Right renal pelvis (tissue), 4 donors: Measurements from ENCODE around the gene ANKRD45. TPM values are rescaled to one million over a fixed set of nuclear protein-coding genes. Genes with fewer than 3 reads are reported as not detected.
"Not testable (repeated sequence)": the region's sequence is repeated elsewhere in the genome, so short reads cannot be mapped to it uniquely, and the experiment has no call there.

Source experiments
- DNase-seq, 4 donors: peaks; one replicate each; pipeline ENCODE4 v3.0.0-alpha.2; 2013; ENCODE audit warnings: low read depth in 4 of 4, low spot score in 3 of 4, missing footprints in 1 of 4
- polyA plus RNA-seq, 4 donors: library from polyadenylated mRNA; unstranded; fragments of 120-200 nt; gene quantifications; one replicate each; pipeline ENCODE4 v1.2.1, GENCODE V29; 2013; ENCODE audit not compliant: insufficient read length in 4 of 4

ANKRD45 gene, protein sequence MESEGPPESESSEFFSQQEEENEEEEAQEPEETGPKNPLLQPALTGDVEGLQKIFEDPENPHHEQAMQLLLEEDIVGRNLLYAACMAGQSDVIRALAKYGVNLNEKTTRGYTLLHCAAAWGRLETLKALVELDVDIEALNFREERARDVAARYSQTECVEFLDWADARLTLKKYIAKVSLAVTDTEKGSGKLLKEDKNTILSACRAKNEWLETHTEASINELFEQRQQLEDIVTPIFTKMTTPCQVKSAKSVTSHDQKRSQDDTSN
- 1 to 10 TPM; 4.9 to 7.6 (median 6.6) TPM for polyA plus RNA-seq

DNA sequence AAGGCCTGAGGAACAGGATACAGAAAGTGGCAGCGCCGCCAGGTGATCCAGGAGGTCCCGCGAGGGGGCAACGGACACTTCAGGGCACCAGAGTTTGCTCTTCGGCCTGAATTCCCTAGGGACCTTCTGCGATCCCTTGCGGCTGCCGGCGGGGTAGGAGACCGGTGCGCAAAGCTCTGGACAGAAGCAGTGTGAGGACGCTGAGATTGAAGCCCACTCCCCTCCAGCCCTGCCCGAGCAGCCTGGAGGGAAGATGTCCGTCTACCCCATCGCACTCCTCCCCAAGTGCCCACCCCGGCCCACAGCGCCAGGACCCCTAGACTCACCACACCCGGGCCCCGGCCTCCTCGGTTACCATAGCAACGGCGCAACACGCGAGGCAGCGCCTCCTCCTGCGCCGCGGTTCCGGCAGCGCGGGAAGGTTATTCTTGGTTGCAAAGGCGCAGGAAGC, at the start of gene ANKRD45:
TSS of gene ANKRD45 (minus strand) at position 361 of the 451 bp plus-strand sequence. CDS start 10,433 bp downstream, outside the sequence.
- peak; percentile 54 to 64 (median 60) for DNase-seq

- no peak for DNase-seq
Observed at GRCh38 chr1:173717238-173717637, 47.6 kb upstream of the ANKRD45 start.

- peak in 1 of 4 donors; percentile 10 for DNase-seq
Observed at GRCh38 chr1:173715538-173715844, 45.8 kb upstream of the ANKRD45 start.

- peak; percentile 74 to 79 (median 77) for DNase-seq
Observed at GRCh38 chr1:173714759-173715537, 45.3 kb upstream of the ANKRD45 start, which contains the start of gene KLHL20. TSS of gene KLHL20 (plus strand) at chr1:173714981. CDS start at chr1:173716044, 1,063 bp downstream.

DNA sequence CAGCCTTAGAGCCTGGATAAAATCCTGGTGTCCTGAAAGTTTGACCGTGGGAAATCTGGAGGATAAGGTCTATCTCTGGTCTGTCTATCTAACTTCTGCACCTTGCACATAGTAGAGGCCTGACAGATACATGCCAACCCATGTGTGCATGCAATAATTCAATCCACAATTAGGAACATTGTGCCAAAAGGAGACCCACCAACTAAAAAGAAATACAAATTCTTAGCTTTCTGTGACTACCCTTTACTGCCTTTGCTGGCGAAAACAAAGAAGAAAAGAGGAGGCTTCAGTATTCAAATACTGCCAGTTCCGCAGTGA, 44.7 kb upstream of the ANKRD45 start:
- no peak for DNase-seq

GRCh38 chr1:173708787-173709186, 39.1 kb upstream of the ANKRD45 start:
- no peak for DNase-seq

DNA sequence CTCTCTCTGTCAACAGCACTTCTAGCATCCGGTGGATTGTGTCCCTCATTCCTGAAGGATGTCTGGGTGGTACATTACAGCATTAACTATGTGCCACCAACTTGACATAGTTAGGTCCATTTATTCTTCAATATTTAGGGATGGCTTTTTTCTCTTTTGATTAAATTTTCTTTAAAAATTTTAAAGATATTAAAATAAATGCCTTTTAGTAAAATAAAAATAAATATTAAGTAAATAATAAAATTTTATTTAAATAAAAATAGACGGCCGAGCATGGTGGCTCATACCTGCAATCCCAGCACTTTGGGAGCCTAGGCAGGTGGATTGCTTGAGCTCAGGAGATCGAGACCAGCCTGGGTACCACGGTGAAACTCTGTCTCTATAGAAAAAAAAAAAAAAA, 35.5 kb upstream of the ANKRD45 start:
- DNase-seq = no peak

- no peak for DNase-seq
Observed at GRCh38 chr1:173702736-173703135, 33.1 kb upstream of the ANKRD45 start.

DNA sequence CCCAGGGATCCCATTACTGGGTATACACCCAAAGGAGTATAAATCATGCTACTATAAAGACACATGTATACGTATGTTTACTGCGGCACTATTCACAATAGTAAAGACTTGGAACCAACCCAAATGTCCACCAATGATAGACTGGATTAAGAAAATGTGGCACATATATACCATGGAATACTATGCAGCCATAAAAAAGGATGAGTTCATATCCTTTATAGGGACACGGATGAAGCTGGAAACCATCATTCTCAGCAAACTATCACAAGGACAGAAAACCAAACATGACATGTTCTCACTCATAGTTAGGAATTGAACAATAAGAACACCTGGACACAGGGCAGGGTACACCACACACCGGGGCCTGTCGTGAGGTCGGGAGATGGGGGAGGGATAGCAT, 31.6 kb upstream of the ANKRD45 start:
- not testable (repeated sequence) for DNase-seq

DNA sequence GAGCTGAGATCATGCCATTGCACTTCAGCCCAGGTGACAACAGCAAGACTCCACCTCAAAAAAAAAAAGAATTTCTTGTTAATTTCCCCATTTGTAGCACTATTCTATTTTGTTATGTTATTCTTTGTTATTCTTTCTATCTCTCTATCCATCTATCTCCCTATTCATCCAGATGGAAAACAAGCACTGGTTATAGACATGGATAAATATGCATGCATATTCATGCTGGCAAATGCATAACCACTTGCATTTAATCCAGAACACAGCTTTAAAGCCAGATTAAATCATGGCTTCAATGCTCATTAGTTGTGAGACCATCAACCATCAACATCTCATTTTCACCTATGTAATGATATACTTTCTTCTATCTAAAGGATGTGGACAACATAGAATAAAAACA, 23.6 kb upstream of the ANKRD45 start:
- DNase-seq = no peak

GRCh38 chr1:173688300-173688699, 18.6 kb upstream of the ANKRD45 start:
- no peak for DNase-seq

DNA sequence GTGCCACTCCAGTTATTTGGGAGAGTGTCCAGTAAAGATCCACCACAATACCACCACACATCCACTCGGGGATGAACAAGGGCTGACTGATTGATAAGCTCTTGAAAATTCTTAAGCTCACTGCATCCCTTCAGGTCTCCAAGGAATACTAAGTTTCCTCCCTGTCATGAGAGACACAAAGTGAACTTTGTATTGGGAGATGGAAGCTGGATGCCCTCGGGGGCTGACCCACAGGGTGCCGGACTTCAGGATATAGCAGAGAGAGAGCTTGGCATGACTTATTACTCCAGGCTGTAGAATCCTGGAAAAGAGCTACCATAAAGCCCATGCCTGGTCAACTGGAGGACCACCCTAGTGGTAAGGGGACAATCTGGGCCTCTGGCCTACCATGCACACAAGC, 15.5 kb upstream of the ANKRD45 start:
- DNase-seq = not testable (repeated sequence)

DNA sequence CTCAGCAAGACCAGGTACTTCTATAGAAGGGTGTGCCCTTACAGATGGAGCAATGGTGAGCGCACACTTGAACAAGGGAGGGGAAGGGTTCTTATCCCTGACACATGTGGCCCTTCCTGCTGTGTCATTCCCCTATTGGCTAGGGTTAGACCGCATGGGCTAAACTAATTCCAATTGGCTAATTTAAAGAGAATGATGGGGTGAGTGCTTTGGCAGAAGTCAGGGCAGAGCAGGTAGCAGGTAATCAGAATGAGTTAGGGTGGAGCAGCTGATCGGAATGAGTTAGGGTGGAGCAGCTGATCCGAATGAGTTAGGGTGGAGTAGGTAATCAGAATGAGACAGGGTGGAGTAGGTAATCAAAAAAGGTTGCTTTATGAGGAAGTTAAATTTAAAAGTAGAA, 14.2 kb upstream of the ANKRD45 start:
- not testable (repeated sequence) for DNase-seq

- DNase-seq = no peak
Observed at GRCh38 chr1:173682184-173682583, 12.5 kb upstream of the ANKRD45 start.

- not testable (repeated sequence) for DNase-seq
Observed at GRCh38 chr1:173680152-173680551, 10.5 kb upstream of the ANKRD45 start.

DNA sequence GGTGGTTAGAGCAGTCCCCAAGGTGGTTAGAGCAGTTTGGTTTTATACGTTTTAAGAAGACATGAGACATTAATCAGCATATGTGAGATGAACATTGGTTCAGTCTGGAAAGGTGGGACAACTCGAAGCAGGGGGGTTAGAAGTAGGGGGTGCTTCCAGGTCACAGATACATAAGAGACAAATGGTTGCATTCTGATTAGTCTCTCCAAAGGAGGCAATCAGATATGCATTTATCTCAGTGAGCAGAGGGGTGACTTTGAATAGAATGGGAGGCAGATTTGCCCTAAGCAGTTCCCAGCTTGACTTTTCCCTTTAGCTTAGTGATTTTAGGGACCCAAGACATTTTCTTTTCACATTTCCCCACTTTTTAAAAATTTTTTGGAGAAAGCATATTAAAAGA, 4.8 kb upstream of the ANKRD45 start:
- not testable (repeated sequence) for DNase-seq

DNA sequence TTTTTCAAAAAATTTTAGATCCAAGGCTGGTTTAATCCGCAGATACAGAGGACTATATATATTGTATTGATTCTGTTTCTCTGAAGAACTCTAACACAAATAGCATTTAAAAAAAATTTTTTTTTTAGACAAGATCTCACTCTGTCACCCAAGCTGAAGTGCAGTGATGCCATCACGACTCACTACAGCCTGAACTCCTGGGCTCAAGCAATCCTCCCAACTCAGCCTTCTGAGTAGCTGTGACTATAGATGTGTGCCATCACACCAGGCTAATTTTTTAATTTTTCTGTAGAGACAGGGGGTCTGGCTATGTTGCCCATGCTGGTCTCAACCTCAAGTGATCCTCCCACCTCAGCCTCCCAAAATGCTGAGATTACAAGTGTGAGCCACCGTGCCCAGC, 3.0 kb downstream of the ANKRD45 start:
- DNase-seq = no peak

DNA sequence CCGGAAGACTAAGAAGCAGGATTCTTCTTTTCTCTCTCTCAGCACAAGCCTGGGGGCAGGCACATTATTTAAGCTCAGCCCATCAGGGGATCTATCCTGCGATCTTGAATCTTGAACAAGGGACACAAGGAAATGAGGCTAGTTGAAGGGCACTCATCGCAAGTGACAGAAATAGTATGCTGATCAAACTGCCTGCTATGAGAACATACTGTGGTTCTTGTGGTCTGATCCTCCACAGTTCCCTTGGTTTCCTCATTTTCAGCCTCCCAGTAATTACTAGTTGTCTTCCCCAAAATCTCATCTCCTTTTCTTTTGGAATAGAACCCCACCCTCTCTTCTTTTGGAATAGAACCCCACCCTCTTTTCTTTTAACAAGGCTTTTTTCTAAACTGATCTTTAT, 6.5 kb downstream of the ANKRD45 start:
- DNase-seq = no peak

- DNase-seq = no peak
Observed at GRCh38 chr1:173661763-173662162, 7.9 kb downstream of the ANKRD45 start.

DNA sequence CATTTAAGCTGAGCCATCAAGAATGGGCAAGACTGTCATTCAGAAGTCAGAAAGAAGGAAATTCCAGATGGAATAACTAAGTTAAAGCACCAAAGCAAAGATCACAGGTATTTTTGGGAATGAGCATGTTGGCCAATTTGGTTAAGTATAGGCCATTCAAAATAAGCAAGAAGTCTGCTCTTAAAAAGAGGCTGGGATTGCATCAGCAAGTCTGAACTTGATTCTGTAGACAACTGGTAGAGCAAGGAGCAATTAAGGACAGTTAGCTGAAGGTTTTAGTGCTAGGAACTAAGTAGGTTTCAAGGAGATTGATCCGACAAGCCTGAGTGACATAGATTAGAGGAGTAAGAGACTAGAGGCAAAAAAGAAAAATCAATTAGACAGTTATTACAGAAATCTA, 8.4 kb downstream of the ANKRD45 start:
- no peak for DNase-seq

DNA sequence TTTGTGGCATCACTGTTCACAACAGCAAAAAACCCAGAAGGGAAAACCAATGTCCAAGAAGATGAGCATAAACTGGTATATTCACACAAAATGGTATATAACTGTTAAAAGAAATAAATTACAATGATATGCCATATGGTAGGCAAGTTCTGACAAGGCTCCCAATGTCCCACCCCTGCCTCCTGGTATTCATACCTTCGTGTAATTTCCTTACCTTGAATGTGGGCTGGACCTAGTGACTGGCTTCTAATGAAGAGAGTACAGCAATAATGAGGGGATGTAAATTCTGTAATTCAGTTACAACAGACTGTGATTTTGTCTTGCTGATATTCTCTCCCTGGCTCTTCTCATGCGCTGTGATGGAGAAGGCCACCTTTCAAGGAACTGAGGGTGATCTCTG, 9.3 kb downstream of the ANKRD45 start:
- DNase-seq = no peak
